Limb (tissue), 2 donors: Measurements from ENCODE around the gene SLC41A3.

ENCODE experiments used
- DNase-seq, 2 donors: peaks; one replicate each; pipeline ENCODE4 v3.0.0-alpha.2; 2016; ENCODE audit errors: extremely low spot score in 2 of 2

Gene SLC41A3

GRCh38 chr3:126121074-126121473 is 37.1 kb upstream of the SLC41A3 start:
- DNase-seq = no peak

- no peak for DNase-seq
Observed at GRCh38 chr3:126119976-126120375, 36.1 kb upstream of the SLC41A3 start.

GRCh38 chr3:126119008-126119675 is 35.2 kb upstream of the SLC41A3 start:
- no peak for DNase-seq

GRCh38 chr3:126118591-126118990 is 34.7 kb upstream of the SLC41A3 start:
- peak in 1 of 2 donors; percentile 16 for DNase-seq

GRCh38 chr3:126117786-126118185 is 33.9 kb upstream of the SLC41A3 start:
- DNase-seq = peak in 1 of 2 donors; percentile 17

GRCh38 chr3:126117212-126117611 is 33.3 kb upstream of the SLC41A3 start:
- DNase-seq = no peak

GRCh38 chr3:126116526-126116925 is 32.6 kb upstream of the SLC41A3 start:
- DNase-seq = no peak

- DNase-seq = peak in 1 of 2 donors; percentile 18
Observed at GRCh38 chr3:126114443-126115386, 30.8 kb upstream of the SLC41A3 start.

- DNase-seq = peak in 1 of 2 donors; percentile 28
Observed at GRCh38 chr3:126113733-126114442, 30.0 kb upstream of the SLC41A3 start.

GRCh38 chr3:126113238-126113555 is 29.3 kb upstream of the SLC41A3 start:
- peak in 1 of 2 donors; percentile 21 for DNase-seq

- peak in 1 of 2 donors; percentile 11 for DNase-seq
Observed at GRCh38 chr3:126112531-126113237, 28.8 kb upstream of the SLC41A3 start.

- peak in 1 of 2 donors; percentile 20 for DNase-seq
Observed at GRCh38 chr3:126111566-126112475, 27.9 kb upstream of the SLC41A3 start.

GRCh38 chr3:126111126-126111551 is 27.2 kb upstream of the SLC41A3 start:
- DNase-seq = no peak

- no peak for DNase-seq
Observed at GRCh38 chr3:126110431-126111125, 26.7 kb upstream of the SLC41A3 start.

- DNase-seq = no peak
Observed at GRCh38 chr3:126109880-126110235, 25.9 kb upstream of the SLC41A3 start.

- DNase-seq = no peak
Observed at GRCh38 chr3:126109146-126109879, 25.4 kb upstream of the SLC41A3 start.

- DNase-seq = no peak
Observed at GRCh38 chr3:126108676-126109050, 24.7 kb upstream of the SLC41A3 start.

GRCh38 chr3:126107957-126108675 is 24.2 kb upstream of the SLC41A3 start:
- DNase-seq = no peak
